Prostate gland (tissue), 2 donors: ENCODE measurements around the gene SLC16A2. TPM values are rescaled to one million over a fixed set of nuclear protein-coding genes. Genes with fewer than 3 reads are reported as not detected.
"Not testable (repeated sequence)": the region's sequence is repeated elsewhere in the genome, so short reads cannot be mapped to it uniquely, and the experiment has no call there.

Experiments used
- DNase-seq: peaks from one replicate; pipeline ENCODE4 v3.0.0-alpha.2; 2019; ENCODE audit warnings: low spot score
- H3K27ac ChIP-seq, 2 donors: fragments of 200-600 bp; sonication (generic); 2 replicates each; pipeline ENCODE4 v1.5.1; 2017 to 2019
- H3K27me3 ChIP-seq: fragments of 200-600 bp; sonication (generic); replicated peaks from 2 replicates; pipeline ENCODE4 v1.5.1; 2019; ENCODE audit not compliant: insufficient read depth
- H3K36me3 ChIP-seq, 2 donors: fragments of 200-600 bp; sonication (generic); 1 replicate in 1 of 2; 2 replicates in 1 of 2; pipeline versions ENCODE4 v1.5.1 to v1.8.1; 2017 to 2019
- H3K4me1 ChIP-seq: fragments of 200-600 bp; sonication (generic); replicated peaks from 2 replicates; pipeline ENCODE4 v1.5.1; 2019
- H3K4me3 ChIP-seq, 2 donors: fragments of 200-600 bp; sonication (generic); 2 replicates each; pipeline ENCODE4 v1.5.1; 2017 to 2019
- H3K9me3 ChIP-seq: fragments of 200-600 bp; sonication (generic); 2 replicates; pipeline ENCODE4 v1.5.1; 2017
- CTCF ChIP-seq, 4 experiments: fragments of 200-600 bp in 2 of 4; fragments of 450-650 bp in 2 of 4; sonication (generic) in 2 of 4; IDR thresholded peaks; 1 replicate in 3 of 4; 2 replicates in 1 of 4; pipeline ENCODE4 v1.5.1; 2016 to 2019; ENCODE audit warnings: antibody characterized with exemption in 4 of 4, mild to moderate bottlenecking in 2 of 4, moderate library complexity in 2 of 4
- POLR2A ChIP-seq: fragments of 450-650 bp; IDR thresholded peaks from one replicate; pipeline ENCODE4 v1.6.1; 2016; ENCODE audit warnings: antibody characterized with exemption, mild to moderate bottlenecking
- POLR2AphosphoS5 ChIP-seq: sonication (generic); formaldehyde crosslinking; IDR thresholded peaks from one replicate; pipeline ENCODE4 v1.6.1; 2017; ENCODE audit warnings: antibody characterized with exemption
- WGBS: methylation state at CpG from one replicate; pipeline ENCODE4 v1.1.5; 2018; 5-methylcytosine and 5-hydroxymethylcytosine counted together
- intact Hi-C: fragments of 100-400 bp; cut with DNase I; formaldehyde crosslinking; loops from one replicate; pipeline ENCODE4 v1.14.2; 2022
- total RNA-seq, 2 donors: library from RNA; depleted of rRNA; stranded (reverse); fragments of >200 nt; gene quantifications; one replicate each; pipeline ENCODE4 v1.1.0, GENCODE V29; 2016

The SLC16A2 gene
- total RNA-seq, 2 donors from 2014 or later: 8.7 to 9.3 TPM

GRCh38 chrX:74510401-74510800, 89.1 kb downstream of the SLC16A2 start:
- no peak overlapping the region for H3K27ac ChIP-seq
- intact Hi-C loops: no loop called here
- H3K27me3 ChIP-seq: no peaks in the 10 kb centered on the region
- no peaks in the 10 kb centered on the region for H3K4me1 ChIP-seq
- DNase-seq: no peak
- no peaks in the 10 kb centered on the region for H3K9me3 ChIP-seq
- no peak overlapping the region for H3K4me3 ChIP-seq
- TF ChIP-seq CTCF (IDR thresholded peaks at IDR 0.05): no peak
- no peaks in the 10 kb centered on the region for H3K36me3 ChIP-seq

- Histone ChIP-seq H3K27ac (no peak overlapping the region), H3K27me3 (no peaks in the 10 kb centered on the region), H3K4me3 (no peak overlapping the region), H3K4me1 (no peaks in the 10 kb centered on the region), H3K9me3 (no peaks in the 10 kb centered on the region), H3K36me3 (no peaks in the 10 kb centered on the region)
- intact Hi-C loops: no loop called here
- WGBS: 93% methylated on average over 3 of the region's 3 CpGs
- TF ChIP-seq POLR2AphosphoS5: no peak
- no peak for TF ChIP-seq CTCF (IDR thresholded peaks at IDR 0.05)
- TF ChIP-seq POLR2A: no peak
- no peak for DNase-seq
Measured at GRCh38 chrX:74511704-74512103, 90.4 kb downstream of the SLC16A2 start.

- H3K27ac ChIP-seq: no peak overlapping the region
- no peaks in the 10 kb centered on the region for H3K36me3 ChIP-seq
- intact Hi-C loops: no loop called here
- H3K27me3 ChIP-seq: no peaks in the 10 kb centered on the region
- no peak for TF ChIP-seq POLR2AphosphoS5
- no peak for TF ChIP-seq CTCF (IDR thresholded peaks at IDR 0.05)
- no peak for TF ChIP-seq POLR2A
- 60% methylated on average over 2 of the region's 2 CpGs for WGBS
- H3K4me3 ChIP-seq: no peak overlapping the region
- H3K9me3 ChIP-seq: no peaks in the 10 kb centered on the region
- H3K4me1 ChIP-seq: no peaks in the 10 kb centered on the region
- no peak for DNase-seq
Measured at GRCh38 chrX:74514384-74514783, 93.1 kb downstream of the SLC16A2 start.

- TF ChIP-seq CTCF (IDR thresholded peaks at IDR 0.05): no peak
- TF ChIP-seq POLR2AphosphoS5: no peak
- TF ChIP-seq POLR2A: no peak
- Histone ChIP-seq H3K27me3 (no peaks in the 10 kb centered on the region), H3K4me1 (no peaks in the 10 kb centered on the region), H3K27ac (no peak overlapping the region), H3K9me3 (no peaks in the 10 kb centered on the region), H3K4me3 (no peak overlapping the region), H3K36me3 (no peaks in the 10 kb centered on the region)
- 33% methylated on average over 2 of the region's 2 CpGs for WGBS
- DNase-seq: no peak
- intact Hi-C loops: no loop called here
Measured at GRCh38 chrX:74515356-74515755, 94.1 kb downstream of the SLC16A2 start.

- 89% methylated on average over 1 of the region's 1 CpG for whole genome bisulfite sequencing
- H3K27ac ChIP-seq, H3K9me3 ChIP-seq, H3K27me3 ChIP-seq, H3K4me3 ChIP-seq, H3K4me1 ChIP-seq, H3K36me3 ChIP-seq, DNase-seq, intact Hi-C loops: not testable (repeated sequence)
Measured at GRCh38 chrX:74516013-74516412, 94.7 kb downstream of the SLC16A2 start.
